GM13976 (cell line): ENCODE data around the gene CAMSAP2.

Experiments used
- DNase-seq: peaks from one replicate; pipeline ENCODE4 v3.0.0; 2012; ENCODE audit warnings: low spot score
- CTCF ChIP-seq: IDR thresholded peaks from 2 replicates; pipeline ENCODE4 v1.5.1; 2012; ENCODE audit warnings: borderline replicate concordance, mild to moderate bottlenecking; ENCODE audit not compliant: insufficient read depth; ENCODE audit errors: extremely low read depth, missing control alignments, control extremely low read depth
- in situ Hi-C: fragments of 300-500 bp; cut with MboI; formaldehyde crosslinking; loops from one replicate; pipeline ENCODE4 v1.12.0; 2022; ENCODE audit warnings: low sequenced_read_pairs, mixed read lengths, inconsistent platforms; ENCODE audit not compliant: unreplicated experiment

Gene CAMSAP2

GRCh38 chr1:200894712-200895442 lies 156.2 kb downstream of the CAMSAP2 start, which contains the start of gene INAVA:
Gene INAVA (plus strand): TSS chr1:200894900. CDS start chr1:200898401, 3,501 bp downstream.
- no peak for DNase-seq
- in situ Hi-C loops, result no loop called here
- TF ChIP-seq CTCF, result no peak

GRCh38 chr1:200895443-200895789 lies 156.7 kb downstream of the CAMSAP2 start:
- TF ChIP-seq CTCF, result no peak
- DNase-seq, result no peak
- in situ Hi-C loops, result no loop called here

GRCh38 chr1:200895801-200896530 lies 157.3 kb downstream of the CAMSAP2 start:
- DNase-seq, result no peak
- in situ Hi-C loops, result no loop called here
- no peak for TF ChIP-seq CTCF

GRCh38 chr1:200896531-200897196 lies 158.0 kb downstream of the CAMSAP2 start:
- in situ Hi-C loops, result no loop called here
- no peak for DNase-seq
- no peak for TF ChIP-seq CTCF

GRCh38 chr1:200897259-200897658 lies 158.6 kb downstream of the CAMSAP2 start:
- in situ Hi-C loops, result no loop called here
- no peak for DNase-seq
- no peak for TF ChIP-seq CTCF

- no peak for TF ChIP-seq CTCF
- DNase-seq, result no peak
- in situ Hi-C loops, result no loop called here
Observed at GRCh38 chr1:200899015-200899386, 160.3 kb downstream of the CAMSAP2 start.
